GM21526 (cell line): ENCODE measurements around the gene PAPOLA.

Experiments
- ATAC-seq: cut with Tn5 transposase; IDR thresholded peaks from one replicate; pipeline ENCODE4 v1.9.1; 2021; ENCODE audit warnings: moderate library complexity; ENCODE audit not compliant: unreplicated experiment, low FRiP score

Gene PAPOLA

DNA sequence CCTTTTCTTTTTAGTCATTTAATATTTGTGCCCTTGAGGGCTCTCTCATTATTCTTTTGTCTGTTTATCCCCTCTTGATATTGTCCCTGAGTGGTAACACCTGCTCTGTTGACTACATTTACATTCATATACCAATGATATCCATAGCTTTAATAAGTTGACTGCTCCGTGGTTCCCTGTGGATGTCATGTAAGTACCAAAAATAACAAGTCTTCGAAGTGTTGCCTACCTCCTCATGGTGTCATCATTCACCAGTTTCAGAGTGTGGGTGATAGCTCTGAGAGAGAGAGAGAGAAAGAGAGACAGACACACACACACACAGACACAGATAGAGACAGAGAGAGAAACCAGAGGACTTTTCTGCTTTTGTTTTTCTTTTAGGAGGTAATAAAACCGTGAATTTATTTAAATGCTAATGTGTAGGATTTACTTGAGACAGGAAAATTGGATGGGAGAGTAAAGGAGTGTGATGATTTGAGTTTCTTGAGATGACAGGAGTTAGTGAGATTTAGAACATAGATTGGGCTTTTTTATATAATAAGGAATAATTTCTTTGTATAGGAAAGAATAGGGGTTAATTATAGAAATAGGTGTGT lies 52.2 kb downstream of the PAPOLA start:
- ATAC-seq: no peak

DNA sequence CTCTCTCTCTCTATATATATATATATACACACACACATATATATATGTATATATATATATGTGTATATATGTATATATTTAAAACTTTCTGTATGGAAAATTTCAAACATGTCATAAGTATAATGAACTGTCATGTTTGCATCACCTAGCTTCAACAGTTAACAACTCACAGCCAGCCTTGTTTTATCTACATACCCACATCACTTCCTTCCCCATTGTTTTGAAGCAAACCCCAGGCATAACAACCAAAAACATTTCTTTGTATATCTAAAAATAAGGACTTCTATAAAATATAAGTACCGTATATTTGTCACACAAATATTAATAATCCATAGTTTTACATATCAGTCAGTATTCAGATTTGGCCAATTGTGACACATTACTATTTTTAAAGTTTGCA lies 57.4 kb downstream of the PAPOLA start:
- ATAC-seq: no peak

- ATAC-seq: no peak
Measured at GRCh38 chr14:96564389-96564788, 62.2 kb downstream of the PAPOLA start.

DNA sequence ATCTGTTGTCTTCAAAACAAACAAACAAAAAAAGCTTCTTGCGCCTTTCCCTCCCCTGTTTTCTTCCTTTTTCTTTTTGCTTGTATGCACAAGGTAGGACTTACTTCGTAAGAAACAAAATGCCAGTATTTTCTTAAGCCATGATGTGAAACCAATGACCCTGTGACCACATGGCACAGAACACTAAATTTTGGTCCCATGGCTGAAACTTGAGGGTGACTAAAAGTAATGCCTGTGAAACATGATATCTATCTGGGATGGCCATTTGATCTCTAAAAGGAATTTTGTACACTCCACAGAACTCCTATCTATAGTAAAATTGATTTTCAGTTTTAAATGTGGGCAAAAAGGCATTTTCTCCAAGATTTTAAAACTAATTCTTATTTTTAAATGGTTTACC lies 63.6 kb downstream of the PAPOLA start:
- ATAC-seq: no peak

- no peak for ATAC-seq
Measured at GRCh38 chr14:96567289-96567899, 65.2 kb downstream of the PAPOLA start.

DNA sequence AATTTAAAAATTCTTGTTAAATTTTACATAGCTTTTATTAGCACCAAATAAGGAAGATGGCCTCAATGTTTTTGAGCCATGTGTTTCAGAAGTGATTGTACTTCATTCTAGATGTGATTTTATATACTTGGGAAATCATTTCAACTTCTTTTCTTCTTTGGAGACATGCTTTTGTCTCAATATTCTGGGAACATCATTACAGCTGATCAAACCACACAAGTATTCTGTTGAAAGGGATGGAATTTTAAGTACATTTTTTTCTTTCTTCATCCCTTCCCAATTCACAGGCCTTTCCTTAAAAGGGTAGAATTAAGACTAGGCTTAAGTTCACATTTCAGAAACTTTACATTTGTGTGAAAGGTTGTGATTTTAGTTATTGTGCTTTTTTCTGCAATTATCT lies 66.4 kb downstream of the PAPOLA start:
- no peak for ATAC-seq

DNA sequence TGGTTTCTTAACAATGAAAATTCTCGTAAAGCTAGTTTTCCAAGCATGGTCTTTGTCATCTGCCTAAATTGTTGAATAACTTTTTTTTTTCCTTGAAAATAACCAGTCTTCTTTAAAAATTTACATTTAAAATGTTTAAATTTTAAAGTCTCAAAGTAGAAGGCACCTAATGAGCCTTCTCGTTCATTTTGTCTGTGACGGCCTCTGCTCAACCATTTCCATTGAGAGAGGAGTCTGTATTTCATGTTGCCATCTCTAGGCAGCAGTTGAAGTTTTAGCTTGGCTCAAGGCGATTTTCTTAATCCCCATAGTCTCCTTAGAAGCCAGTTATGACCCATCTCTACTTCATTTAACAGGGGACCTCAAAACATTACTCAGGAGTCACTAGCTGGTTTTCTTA lies 69.1 kb downstream of the PAPOLA start:
- no peak for ATAC-seq

DNA sequence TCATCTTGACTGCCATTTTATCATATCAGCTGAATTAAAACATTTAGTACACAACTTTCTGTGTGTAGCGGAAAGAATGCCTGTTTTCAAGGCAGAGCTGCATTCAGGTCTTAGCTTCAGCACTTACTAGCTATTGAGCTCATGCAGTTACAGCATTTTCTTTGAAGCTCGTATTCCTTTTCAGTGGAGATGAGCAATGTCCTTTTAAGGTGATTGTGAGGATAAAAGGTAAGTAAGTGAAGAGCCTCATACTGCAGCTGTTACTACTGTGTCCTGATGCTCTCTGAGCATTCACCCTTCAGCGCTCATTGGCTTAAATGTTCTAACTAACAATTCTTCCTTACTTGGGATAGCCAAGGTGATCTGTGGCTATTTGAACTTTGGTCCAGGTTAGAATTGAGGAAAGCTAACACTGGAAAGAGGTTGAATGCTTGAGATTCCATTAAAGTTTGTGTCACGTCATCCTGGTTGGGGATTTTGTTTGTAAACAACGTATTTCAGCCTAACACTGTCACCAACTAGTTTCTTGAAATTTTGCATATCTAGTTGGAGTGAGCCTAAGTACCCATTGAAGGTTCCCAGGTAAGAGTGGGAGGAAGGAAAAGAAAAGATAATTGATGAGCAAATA lies 71.4 kb downstream of the PAPOLA start:
- ATAC-seq: no peak

GRCh38 chr14:96574171-96574632 lies 72.0 kb downstream of the PAPOLA start:
- ATAC-seq: no peak

- no peak for ATAC-seq
Measured at GRCh38 chr14:96574633-96575632, 72.8 kb downstream of the PAPOLA start.

- ATAC-seq: no peak
Measured at GRCh38 chr14:96576359-96576758, 74.2 kb downstream of the PAPOLA start.

DNA sequence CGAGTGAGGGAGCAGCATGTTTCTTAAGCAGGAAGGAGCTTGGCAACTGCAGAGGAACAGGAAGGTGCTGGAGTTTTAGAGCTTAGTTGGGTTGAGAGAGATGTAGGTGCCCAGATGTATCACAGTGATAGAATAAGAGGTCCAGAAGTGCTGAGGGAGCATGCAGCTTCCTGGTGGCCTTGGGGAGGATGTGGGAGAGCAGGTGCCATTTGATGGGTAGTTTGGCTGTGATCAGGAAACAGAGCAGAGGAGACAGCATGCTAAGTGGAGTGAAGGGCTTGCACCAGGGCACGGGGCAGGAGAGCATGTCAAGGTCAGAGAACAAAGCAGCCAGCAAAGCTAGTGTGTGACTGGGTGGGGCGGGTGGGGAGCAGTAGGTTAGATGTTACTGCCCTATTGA lies 74.8 kb downstream of the PAPOLA start:
- ATAC-seq: no peak

- no peak for ATAC-seq
Measured at GRCh38 chr14:96578619-96579018, 76.4 kb downstream of the PAPOLA start.

DNA sequence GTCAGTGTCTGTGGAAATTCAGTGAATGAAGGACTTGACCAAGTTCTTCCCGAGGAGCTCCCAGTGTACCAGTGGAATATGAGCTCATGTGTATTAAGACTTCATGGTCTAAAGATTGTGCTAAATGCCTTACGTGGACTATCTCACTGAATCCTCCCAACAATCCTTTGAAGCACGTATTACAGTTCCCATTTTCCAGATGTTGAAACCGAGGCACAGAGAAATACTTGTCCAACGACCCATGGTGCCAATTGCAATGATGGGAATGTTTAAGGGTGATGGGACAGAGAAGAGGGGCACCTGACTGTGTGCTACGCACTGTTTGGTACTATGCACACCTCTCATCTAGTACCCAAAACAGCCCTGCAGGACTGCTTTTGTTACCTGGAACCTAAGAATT lies 77.2 kb downstream of the PAPOLA start:
- ATAC-seq: no peak

GRCh38 chr14:96579855-96580254 lies 77.7 kb downstream of the PAPOLA start:
- no peak for ATAC-seq

- no peak for ATAC-seq
Measured at GRCh38 chr14:96580566-96580965, 78.4 kb downstream of the PAPOLA start.

GRCh38 chr14:96581026-96581425 lies 78.8 kb downstream of the PAPOLA start:
- no peak for ATAC-seq

- ATAC-seq: no peak
Measured at GRCh38 chr14:96581902-96582301, 79.7 kb downstream of the PAPOLA start.

- no peak for ATAC-seq
Measured at GRCh38 chr14:96582411-96582961, 80.3 kb downstream of the PAPOLA start.

DNA sequence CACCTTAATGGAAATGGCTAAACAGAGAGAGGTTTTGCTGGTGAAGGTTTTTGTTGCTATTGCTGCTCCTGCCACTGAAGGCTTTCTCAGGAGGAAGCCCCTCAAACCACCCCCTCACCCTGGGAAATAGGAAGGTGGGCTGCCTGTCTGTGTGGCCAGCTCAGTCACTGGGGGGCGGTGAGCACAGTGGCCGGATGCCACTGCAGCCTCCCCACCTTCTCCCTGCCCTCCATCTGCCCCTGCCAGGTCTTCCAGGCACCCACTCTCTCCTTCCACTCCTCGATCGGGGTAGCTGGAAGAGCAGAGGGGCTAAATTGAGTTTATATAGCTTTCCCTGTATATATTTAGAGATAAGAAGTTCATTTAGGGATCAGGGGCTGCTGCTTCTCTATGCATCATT lies 80.8 kb downstream of the PAPOLA start:
- ATAC-seq: no peak
